Fibroblast of the conjunctiva (primary cell): ENCODE measurements around the gene FADS3.

Experiments
- DNase-seq: peaks from one replicate; pipeline ENCODE4 v3.0.0-alpha.2; 2010; ENCODE audit warnings: low read depth

The FADS3 gene

DNA sequence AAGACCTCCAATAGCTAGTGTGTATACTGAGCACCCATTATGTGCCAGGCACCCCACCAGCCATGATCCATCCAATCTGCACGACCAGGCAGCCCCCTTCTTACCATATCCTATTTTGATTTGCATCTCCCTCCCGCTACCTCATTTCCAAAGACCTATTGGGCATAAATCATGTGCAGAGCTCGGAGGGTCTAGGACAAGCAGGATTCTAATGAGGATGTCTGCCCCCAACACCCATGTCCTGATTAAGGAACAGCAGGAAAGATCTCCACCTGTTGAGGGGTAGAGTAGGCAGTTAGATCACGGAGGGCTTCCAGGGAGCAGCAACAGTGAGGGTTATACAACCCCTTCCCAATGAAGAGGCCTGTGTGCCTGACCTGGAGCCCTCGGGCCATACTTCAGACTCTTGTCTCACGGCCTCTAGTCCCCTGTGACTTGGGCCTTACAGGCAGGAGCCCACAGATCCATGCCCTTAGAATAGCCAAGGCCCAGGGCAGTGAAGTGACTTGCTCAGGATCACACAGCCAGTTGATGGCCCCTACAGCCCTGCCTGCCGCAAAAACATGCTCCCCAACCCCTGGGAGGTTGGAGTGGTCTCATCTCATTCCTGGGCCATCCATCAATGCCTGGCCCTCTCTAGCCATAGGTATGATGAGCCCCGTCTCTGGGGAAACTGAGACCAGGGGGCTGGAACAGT, 22.5 kb upstream of the FADS3 start:
- no peak for DNase-seq

DNA sequence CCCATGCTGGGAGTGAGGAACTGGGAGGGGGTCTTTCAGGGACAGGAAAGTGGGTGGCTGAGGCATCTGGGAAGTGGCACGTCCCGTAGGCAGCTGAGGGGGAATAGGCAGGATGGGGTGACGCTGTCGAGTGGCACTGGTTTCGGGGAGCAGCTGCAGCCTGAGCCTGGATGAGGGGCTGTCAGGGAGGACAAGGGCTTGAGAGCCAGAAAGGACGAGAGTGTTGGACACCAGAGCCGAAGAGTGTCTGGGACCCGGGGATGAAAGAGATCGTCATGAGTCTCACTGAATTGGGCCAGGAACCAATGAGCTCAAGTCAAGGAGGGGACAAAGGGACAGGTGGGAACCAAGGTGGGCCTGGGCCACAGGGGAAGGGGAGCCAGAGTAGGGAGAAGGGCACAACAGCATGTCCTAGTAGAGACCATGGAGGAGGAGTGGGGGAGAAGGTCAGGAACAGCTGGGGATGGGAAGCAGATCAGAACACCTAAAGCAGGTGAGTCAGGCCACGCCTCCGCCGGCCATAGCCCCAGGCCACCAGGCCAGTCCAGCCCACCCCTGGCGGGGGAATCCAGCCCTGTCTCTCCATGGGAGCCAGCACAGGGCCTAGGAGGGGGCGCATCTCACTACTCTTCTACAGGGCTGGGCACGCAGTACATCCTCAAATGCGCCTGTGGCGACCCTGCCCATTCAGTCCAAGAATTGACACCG, 21.8 kb upstream of the FADS3 start:
- DNase-seq = no peak

DNA sequence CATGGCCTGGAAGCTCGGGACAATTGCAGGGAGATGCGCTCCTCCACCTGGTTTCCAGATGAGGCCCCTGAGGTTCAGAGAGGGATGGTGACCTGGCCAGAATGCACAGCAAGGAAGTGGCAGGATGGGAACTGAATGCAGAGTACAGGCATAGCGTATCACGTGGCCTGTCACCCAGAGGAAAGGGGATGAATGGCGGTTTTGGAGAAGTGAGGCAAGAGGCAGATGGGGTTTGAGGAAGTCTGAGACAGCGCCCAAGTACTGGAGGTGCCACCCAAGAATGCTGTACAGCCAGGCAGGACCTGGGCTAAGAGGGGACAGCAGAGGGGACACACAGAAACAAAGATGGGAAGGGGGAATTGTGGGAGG, 21.2 kb upstream of the FADS3 start:
- no peak for DNase-seq

DNA sequence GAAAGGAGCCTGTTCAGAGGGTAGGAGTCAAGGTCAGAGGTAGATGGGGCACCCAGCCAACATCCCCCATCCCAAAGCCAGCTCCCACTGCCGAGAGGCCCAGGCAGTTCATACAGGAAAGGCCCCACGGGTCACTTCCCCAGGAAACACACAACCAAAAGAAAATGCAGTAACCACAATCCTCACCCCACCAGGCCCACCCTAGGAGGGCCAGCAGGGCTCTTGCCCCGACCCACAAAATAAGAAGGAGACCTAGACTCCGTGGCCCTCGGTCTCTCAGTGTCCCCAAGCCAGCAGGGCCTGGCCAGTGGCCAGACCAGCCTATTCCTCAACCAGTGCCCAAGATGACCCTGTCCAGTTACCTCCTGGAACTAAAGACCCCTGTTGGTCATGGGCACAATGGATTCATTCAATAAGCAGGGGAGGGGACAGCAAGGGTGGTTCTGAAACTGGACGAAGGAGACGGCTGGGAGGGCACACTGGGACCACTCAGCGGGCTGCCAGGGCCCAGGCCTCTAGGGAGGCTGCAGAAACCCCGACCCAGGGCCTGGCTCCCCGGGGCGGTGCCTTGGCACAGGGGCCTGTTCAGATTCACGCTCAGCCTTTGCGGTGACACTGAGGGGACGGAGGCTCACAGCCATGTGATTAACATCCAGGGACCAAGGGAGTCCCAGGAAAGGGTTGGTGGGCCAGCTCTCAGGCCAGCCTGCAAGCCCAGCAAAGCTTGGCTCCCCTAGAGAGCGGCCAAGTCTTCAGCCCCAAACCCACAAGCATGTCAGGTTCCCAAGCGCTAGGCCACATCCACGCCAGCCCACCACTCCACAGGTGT, 20.6 kb upstream of the FADS3 start:
- no peak for DNase-seq

DNA sequence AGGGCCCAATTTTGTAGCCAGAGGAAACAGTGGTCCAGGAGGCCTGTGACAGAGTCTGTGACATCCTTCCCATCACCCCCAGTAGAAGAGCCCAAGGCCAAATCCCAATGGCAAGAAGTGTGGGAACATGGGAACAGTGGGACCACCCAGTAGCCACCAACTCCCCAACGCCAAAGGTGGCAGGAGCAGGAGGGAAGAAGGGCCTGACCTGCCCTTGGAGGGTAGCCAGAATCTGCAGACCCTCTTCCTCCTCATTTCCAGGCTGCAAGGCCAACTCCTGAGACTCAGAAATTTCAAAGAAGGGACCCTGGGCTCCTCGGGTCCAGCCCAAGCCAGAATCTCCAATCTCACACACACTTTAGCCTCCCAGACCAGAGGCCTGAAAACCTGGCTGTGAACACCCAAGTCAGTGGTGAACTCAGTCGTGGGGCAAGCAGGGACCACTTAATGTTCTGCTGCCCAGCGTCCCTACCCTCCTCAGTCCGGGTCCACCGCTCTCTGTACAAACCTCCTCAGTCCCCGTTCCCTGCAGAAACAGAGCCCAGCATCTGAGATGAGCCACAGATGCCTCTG, 19.9 kb upstream of the FADS3 start:
- DNase-seq = no peak

DNA sequence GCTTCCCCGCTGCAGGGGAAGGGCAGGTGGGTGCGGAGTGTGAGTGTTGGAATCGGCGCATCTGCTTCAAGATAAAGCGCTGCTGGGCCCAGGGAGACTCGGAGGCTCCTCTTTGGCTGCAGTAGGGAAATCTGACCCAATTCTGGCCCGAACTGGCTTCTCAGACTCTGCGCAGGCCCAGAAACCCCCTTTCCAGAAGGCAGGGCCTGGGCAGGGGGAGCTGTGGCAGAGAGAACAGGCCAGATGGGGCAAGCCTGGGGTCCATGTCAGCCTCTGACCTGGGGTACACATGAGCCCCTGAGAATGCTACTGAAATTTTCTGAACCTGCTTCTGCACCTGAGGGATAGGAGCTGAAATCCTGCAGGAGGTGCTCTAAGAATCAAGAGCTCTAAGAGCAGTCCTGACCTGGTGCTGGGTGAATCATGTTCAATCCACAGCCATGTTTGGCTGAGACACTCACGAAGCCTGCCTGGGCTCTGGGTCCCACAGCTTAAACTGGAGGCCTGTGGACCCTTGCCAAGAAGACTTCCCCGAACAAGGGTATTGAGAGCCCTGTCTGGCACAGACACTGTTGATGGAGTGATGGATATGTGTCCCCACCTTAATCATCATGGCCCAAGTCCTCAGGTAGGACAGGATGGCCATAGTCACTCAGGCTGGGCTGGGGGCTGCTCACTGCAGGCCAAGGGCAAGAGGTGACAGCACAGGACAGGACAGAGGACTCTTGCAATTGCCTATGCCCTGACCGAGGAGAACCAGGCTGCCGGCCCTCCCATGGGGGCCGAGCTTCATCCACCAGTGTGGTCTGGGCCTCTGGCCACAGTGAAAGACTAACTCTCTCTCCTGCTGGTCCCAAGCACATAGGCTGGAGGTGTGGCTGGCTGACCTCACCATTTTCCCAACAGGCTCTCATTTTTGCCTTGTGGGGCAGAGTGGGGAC, 19.1 kb upstream of the FADS3 start:
- DNase-seq = no peak

DNA sequence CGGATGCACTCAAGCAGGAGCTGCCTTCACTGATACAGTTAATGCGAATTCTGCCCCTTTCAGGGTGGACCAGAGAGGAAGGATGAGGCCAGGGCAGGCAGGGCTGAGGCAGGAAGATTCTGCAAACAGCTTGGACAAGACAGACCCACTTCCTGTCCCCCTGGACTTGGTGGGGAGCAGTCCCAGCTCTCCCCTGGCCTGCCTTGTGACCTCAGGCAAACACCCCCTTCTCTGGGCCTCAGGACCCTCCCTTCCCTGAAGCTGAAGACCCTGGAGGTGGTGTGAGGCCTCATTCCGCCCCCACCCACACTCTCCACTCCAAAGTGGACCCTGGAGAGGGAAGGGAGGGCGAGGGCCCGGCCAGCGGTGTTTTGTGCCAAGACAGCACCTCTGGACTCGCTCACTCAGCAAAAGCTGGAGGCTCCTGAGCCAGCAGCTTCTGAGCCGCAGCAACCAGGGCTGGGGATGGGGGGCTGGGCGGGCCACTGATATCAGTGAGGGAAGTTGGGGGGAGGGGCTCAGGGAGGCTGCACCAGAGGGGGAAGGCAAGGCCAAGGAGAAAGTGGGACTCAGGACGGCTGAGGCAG, 17.5 kb upstream of the FADS3 start:
- no peak for DNase-seq

DNA sequence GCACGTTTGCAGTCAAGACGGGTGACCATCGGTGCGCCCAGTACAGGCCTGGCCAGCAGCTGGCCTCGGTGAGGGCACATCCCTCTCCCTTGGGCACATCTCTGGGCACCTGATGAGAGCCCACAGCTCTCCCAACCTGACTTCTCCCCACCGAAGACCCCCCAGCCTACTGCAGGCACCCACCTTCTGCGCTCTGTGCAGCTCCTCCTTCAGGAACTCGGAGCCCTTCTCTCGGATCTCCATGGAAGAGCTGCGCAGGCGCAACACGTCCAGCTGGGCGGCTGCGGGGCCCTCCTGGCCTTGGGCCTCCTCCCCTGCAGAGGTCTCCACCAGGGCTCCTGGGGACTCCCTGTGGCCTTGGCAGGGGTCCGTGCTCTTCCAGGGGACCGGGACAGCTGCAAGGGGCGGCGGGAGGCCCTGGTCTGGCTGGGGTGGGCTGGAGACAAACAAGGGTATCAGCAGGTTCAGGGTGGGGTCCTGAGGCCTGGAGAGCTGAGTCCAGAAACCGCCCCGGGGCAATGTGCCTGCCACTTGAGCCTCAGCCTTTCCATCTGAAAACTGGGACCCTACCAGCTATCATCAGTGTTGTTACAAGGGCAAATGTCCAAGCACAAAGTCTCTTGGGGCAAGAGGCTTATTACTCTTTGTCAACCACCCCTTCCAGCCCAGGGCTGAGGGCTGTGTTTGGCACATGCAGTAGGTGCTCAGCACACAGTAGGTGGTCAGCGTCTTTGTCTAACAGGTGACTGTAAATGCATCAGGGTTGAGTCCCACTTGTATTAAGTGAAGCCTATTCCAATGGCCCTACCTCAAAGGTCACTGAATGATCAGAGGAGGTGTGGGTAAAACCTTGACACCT, 16.8 kb upstream of the FADS3 start:
- DNase-seq = no peak

DNA sequence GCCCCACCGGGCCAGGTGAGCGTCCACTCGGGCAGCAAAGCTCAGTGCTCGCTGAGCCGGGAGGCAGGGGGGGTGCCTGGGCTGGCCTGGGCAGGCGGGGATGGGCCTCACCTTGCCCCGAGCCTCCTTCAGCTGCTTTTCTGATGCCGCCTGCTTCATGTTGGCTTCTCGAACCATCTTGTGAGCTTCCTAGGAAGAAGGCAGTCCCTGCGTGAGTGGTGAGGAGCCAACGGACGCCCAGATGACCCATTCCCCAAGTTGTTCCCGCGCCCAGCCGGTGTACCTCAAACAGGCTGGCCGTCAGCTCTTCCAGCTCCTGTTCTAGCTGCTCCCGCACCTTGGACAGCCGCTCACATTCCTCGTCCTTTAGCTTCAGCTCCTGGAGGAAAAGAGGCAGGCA, 15.9 kb upstream of the FADS3 start:
- DNase-seq = no peak

DNA sequence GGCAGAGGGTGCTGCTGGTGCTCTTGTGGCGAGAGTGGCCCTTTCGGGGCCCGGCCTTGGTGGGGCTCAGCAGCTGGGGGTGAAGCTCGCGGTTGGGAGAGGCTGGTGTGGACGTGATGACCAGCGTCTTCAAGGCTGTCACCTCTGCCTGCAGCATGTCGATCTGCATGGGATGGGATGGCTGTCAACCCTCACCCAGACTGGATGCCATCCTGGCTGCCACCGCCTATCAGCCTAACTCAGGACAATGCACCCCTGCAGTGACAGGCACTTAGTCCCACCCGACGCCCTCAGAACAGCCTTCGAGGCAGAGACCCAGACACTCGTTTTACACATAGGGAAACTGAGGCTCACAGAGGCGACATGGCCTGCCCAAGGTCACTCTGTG, 15.2 kb upstream of the FADS3 start:
- DNase-seq = no peak

DNA sequence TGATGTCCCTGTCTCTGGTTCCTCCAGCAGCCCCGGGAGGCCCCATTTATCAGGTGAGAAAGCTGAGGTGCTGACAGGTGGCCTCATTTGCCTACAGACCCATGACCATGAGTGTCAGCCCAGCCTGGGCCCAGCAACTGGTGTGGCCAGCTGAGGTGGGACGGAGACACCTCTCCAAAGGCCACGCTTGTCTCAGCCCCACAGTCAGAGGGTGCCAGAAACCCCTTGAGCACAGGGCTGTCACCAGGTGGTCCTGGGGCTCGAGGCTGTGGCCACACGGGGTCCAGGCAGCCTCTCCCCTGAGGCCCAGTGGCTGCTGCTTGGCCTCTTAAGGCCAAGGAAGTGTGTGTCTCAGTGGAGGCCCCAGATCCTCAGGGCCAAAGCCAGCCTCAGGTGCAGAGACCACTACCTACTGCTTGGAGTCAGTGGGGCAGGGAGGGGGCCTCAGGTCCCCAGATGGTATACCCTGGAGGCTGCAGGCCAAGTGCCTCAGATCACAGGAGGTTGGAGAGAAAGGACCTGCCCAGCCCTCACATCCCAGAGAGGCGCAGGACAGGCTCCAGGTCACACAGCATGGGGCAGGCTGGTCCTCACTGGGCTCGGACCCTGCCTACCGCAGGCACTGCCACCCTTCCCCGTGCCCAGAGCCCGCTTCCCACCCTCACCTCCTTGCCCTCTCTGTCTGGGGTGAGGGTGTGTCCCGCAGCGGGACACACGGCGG, 14.6 kb upstream of the FADS3 start:
- no peak for DNase-seq

DNA sequence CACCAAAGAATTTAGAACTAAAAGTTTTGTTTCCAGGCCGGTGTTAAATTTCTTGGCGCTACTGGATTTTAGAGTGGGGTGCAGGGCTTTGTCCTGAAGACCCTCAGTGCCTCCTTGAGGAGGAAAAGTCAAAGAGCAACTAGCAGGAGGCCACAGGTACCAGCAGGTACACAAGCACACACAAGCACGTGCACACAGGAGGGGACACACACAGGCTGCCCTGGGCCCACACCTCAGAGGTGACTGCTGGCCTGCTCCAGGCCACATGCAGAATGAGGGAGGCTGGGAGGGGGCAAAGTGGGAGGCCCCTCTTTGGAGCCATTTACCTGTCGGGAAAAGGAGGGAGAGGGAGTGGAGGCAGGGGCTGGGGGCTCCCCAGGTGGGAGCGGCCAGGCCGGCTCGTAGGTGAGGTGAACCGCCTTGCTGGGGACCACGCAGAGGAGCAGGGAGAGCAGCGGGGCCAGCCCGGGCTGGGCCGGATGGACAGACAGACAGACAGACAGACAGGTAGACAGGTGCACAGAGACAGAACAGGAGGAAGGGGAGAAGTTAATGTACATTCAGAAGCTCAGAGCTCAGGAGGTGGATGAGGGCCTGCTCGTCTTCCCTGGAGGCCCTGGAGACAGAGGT, 13.8 kb upstream of the FADS3 start:
- DNase-seq = no peak

DNA sequence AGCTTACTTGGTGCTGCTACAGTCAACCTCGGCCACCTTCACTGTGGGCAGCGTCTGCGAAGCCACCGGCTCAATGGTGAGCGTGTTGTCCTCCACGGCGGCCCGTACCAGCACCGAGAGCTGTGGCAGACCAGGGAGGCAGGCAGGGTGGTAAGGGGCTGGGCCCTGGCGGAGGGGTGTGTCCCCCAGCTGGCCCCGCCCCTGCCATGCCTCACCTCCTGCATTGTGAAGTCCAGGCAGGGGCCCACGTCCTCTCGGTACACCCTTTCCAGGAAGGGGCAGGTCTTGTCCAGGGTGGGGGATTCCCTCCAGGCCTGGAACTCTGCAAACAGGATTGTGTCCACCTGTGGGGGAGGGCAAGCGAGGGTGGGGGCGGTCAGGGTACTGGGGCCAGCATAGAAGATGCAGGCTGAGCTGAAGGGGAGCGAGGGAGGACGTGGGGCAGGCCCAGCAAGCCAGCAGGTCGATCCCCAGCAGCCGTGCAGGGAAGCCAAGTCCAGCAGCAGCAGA, 13.2 kb upstream of the FADS3 start:
- no peak for DNase-seq

DNA sequence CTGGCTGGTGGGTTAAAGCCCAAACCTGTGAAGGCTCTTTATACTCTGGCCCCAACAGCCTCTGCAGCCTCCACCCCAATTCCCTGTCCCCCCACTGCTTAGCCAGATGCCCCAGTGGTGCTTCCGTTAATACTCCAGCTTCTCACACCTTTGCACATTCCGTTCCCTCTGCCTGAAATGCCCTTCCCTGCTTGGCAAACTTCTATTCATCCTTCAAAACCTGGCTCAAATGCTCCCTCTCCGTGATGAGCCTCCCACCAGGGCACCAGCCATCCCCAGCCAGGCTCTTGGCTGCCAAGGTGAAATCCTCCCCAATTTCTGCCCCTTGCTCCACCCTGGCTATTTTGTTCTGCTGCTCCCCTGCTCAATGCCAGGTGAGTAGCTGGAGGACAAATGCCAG, 12.5 kb upstream of the FADS3 start:
- no peak for DNase-seq

DNA sequence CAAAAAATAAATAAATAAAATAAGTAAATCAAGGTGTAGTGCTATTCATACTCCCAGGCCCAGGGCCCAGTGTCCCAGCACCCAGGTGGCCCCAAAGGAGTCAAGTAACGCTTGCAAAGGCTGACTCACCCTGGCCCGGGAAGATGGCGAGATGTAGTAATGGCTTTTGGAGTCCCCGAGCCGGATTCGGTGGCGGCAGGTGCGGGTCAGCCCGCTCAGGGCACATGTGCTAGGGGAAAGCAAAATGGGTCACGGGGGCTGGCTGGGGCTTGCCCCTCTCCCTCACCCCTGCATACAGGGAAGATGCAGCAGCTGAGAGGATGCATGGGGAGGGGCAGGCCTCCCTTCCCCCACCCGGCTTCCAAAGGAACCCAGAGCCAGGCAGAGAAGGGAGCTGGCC, 11.0 kb upstream of the FADS3 start:
- no peak for DNase-seq

DNA sequence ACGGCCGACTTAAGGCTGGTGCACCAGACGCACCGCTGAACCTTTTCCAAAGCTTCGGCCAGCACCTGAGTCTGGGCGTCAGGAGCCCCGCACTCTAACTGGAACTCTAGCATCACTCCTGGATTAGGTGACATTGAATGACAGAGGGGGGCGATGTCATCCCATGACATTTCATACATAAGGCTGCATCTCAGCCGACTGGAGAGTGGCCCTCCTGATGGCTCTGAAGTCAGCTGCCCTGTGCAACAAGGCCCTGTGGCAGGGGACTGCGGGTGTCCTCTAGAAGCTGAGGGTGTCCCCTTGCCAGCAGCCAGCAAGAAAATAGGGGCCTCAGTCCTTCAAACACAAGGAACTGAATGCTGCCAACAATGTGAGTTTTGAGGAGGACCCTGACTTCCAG, 10.1 kb upstream of the FADS3 start:
- DNase-seq = no peak

DNA sequence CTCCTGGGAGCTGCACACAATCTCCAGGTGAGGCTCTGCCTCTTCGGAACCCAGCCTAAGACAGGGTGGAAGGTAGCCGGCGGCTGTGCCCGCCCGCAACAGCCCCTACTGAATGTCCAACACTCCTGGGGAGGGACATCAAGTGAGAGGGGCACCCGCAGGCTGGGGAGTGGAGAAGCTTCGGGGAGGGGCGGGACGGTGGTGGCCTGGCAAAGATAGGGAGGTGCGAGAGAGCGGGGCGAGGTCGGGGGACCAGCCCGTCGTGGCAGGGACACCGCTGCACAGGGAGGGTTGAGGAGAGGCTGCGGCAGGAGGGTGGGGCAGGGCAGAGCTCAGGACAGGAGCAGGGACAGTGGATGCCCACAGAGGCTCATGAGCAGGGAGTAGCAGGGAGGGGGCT, 8.9 kb upstream of the FADS3 start:
- no peak for DNase-seq

DNA sequence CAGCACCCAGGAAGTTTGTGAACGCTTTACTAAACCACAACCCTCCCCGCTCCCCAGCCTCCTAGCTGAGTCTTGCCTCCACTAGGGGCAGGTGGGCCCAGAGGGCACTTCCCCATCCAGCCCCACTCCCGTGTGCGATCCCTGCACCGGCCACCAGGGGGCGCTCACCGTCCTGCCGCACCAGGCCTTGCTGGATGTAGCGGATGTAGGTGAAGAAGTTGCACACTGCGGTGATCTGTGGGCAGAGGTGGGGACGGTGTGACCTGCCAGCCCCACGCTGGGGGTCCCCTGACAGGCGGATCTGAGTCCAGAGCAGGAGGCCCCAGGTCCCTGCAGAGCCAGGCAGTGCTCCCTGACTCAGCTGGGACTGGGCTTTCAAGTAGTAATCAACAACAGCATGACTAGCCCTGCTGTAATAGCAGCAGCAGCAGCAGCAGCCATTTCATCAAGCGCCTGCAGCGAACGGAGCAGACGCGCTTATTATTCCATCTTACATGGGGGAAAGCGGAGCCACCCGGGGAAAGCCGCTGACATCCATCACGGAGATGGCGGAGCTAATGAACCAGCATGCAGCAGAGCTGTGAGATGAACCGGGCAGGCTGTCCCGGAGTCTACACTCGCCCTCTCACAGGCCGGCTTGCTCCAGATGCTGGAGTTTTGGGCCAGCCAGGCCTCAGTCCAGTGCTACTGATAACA, 7.9 kb upstream of the FADS3 start:
- DNase-seq = peak; percentile 55

DNA sequence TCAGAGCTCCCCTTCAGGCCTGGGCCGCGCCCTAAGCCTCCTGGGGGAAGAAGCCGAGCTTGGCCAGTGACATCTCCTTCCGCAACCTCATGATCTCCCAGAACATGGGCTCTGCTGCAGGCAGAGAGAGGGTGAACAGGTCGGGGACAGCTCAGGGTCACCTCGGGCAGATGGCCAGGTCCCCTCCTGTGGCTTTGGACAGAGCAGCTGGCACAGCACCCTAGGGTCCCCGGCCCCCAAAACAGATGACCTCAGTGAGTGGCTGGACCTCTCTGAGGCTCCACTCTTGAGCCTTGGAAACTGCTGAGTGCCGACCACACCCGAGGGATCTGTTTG, 6.9 kb upstream of the FADS3 start:
- no peak for DNase-seq
